D721Med (cell line): ENCODE measurements around the gene ROR2.

Experiments used
- DNase-seq: peaks from one replicate; pipeline ENCODE4 v3.0.0; 2011; ENCODE audit warnings: low spot score; ENCODE audit not compliant: insufficient read length
- FAIRE-seq: peaks from 2 replicates; lab custom pipeline; 2011; peaks lifted over from hg19 to GRCh38; lab: Jason Lieb, UNC
- CTCF ChIP-seq: IDR thresholded peaks from 2 replicates; pipeline ENCODE4 v1.5.1; 2012; ENCODE audit warnings: mild to moderate bottlenecking, control low read depth; ENCODE audit not compliant: insufficient read depth; ENCODE audit errors: missing control alignments

ROR2 gene

GRCh38 chr9:91873637-91874051 lies 76.4 kb downstream of the ROR2 start:
- FAIRE-seq = no peak
- no peak for TF ChIP-seq CTCF
- DNase-seq = no peak

GRCh38 chr9:91868732-91869391 lies 81.2 kb downstream of the ROR2 start:
- DNase-seq (no peak), FAIRE-seq (no peak)
- TF ChIP-seq CTCF = no peak

DNA sequence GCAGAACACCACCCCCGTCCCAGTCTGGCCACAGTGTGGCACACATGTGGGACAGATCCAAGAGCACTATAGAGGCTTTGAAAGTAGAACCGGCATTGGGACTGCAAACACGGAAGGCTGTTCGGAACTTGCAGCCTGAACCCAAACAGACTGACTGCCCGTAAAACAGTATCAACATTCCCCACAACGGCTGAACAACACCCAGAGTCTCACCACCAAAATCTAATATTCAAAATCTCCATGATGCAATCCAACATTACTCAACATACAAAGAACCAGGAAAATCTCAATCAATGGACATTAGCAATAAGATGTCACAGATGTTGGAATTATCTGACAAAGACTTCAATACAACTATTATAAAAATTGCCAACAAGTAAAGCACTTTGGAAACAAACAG lies 82.3 kb downstream of the ROR2 start:
- TF ChIP-seq CTCF = no peak
- DNase-seq (no peak), FAIRE-seq (no peak)

- DNase-seq = no peak
- FAIRE-seq = no peak
- TF ChIP-seq CTCF = no peak
These were observed 85.0 kb downstream of the ROR2 start for GRCh38 chr9:91865041-91865440.

DNA sequence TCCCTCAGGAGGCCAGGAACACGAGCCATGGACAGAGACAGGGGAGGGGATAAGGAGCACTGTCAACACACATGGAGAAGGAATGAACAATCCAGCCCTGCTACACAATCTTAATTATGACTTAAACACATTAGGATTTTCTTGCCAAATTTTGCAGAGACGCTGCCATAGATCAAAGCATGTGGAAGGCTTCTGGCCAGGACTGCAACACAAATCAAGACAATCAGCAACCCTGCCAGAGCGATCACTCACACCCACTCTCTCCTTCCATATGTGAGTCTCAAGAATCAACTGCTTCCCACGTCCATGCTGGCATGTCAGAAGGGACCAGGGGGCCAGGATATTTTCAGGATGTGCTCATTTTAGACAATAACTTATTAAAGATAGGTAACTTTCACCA lies 85.6 kb downstream of the ROR2 start:
- TF ChIP-seq CTCF = no peak
- FAIRE-seq = no peak
- DNase-seq = no peak

GRCh38 chr9:91863469-91863868 lies 86.6 kb downstream of the ROR2 start:
- DNase-seq (no peak), FAIRE-seq (no peak)
- no peak for TF ChIP-seq CTCF

GRCh38 chr9:91858213-91859030 lies 91.6 kb downstream of the ROR2 start:
- FAIRE-seq (no peak), DNase-seq (no peak)

More at GRCh38 chr9:91858213-91859030, 91.6 kb downstream of the ROR2 start:
- TF ChIP-seq CTCF = no peak
